ENCODE measurements around the gene FOCAD. TPM values are rescaled to one million over a fixed set of nuclear protein-coding genes. Genes with fewer than 3 reads are reported as not detected.

Gene FOCAD
- total and polyA plus RNA-seq, 7 donors: 7.4 to 51.5 (median 25.5) TPM

- TF ChIP-seq CTCF (IDR thresholded peaks at IDR 0.05) (no peak), POLR2A (IDR thresholded peaks at IDR 0.05) (no peak), POLR2AphosphoS5 (IDR thresholded peaks at IDR 0.05) (no peak), EP300 (IDR thresholded peaks at IDR 0.05) (no peak)
- DNase-seq: no peak
- Histone ChIP-seq H3K4me3 (no peak overlapping the region), H3K27ac (no peak overlapping the region), H3K4me1 (peaks cover 0 to 28% (median 3%) of the 10 kb centered on the region in 4 donors), H3K36me3 (peaks cover 0 to 9% (median 0%) of the 10 kb centered on the region in 4 donors), H3K9me3 (no peaks in the 10 kb centered on the region), H3K27me3 (no peaks in the 10 kb centered on the region)
- WGBS, 2 donors: 18 to 45% methylated on average over 3 of the region's 3 CpGs
- intact Hi-C loops (cut with DNase I): no loop called here
Measured at GRCh38 chr9:20725675-20726074, 41.6 kb downstream of the FOCAD start.

GRCh38 chr9:20726144-20726543 is 42.1 kb downstream of the FOCAD start:
- no peak overlapping the region for H3K27ac ChIP-seq
- H3K27me3 ChIP-seq: no peaks in the 10 kb centered on the region
- intact Hi-C loops (cut with DNase I): no loop called here
- H3K36me3 ChIP-seq: peaks cover 0 to 4% (median 0%) of the 10 kb centered on the region in 4 donors
- peaks cover 0 to 28% (median 3%) of the 10 kb centered on the region in 4 donors for H3K4me1 ChIP-seq
- no peaks in the 10 kb centered on the region for H3K9me3 ChIP-seq
- no peak for DNase-seq
- TF ChIP-seq POLR2A (IDR thresholded peaks at IDR 0.05) (no peak), CTCF (IDR thresholded peaks at IDR 0.05) (no peak), EP300 (IDR thresholded peaks at IDR 0.05) (no peak), POLR2AphosphoS5 (IDR thresholded peaks at IDR 0.05) (no peak)
- 24 to 70% methylated on average over 2 of the region's 2 CpGs for WGBS, 2 donors
- H3K4me3 ChIP-seq: no peak overlapping the region

- Histone ChIP-seq H3K9me3 (no peaks in the 10 kb centered on the region), H3K27ac (no peak overlapping the region), H3K27me3 (no peaks in the 10 kb centered on the region), H3K4me3 (no peak overlapping the region), H3K4me1 (peaks cover 0 to 28% (median 3%) of the 10 kb centered on the region in 4 donors), H3K36me3 (no peaks in the 10 kb centered on the region)
- no peak for TF ChIP-seq POLR2AphosphoS5 (IDR thresholded peaks at IDR 0.05)
- no peak for TF ChIP-seq EP300 (IDR thresholded peaks at IDR 0.05)
- TF ChIP-seq CTCF (IDR thresholded peaks at IDR 0.05): no peak
- TF ChIP-seq POLR2A (IDR thresholded peaks at IDR 0.05): no peak
- DNase-seq: no peak
- intact Hi-C loops (cut with DNase I): no loop called here
Measured at GRCh38 chr9:20728493-20729220, 44.6 kb downstream of the FOCAD start.

- peaks cover 0 to 28% (median 3%) of the 10 kb centered on the region in 4 donors for H3K4me1 ChIP-seq
- H3K4me3 ChIP-seq: no peak overlapping the region
- no peak for DNase-seq
- H3K9me3 ChIP-seq: no peaks in the 10 kb centered on the region
- H3K36me3 ChIP-seq: no peaks in the 10 kb centered on the region
- no peak for TF ChIP-seq EP300 (IDR thresholded peaks at IDR 0.05)
- no peak for TF ChIP-seq POLR2A (IDR thresholded peaks at IDR 0.05)
- TF ChIP-seq POLR2AphosphoS5 (IDR thresholded peaks at IDR 0.05): no peak
- no peak for TF ChIP-seq CTCF (IDR thresholded peaks at IDR 0.05)
- H3K27me3 ChIP-seq: no peaks in the 10 kb centered on the region
- H3K27ac ChIP-seq: no peak overlapping the region
- intact Hi-C loops (cut with DNase I): no loop called here
Measured at GRCh38 chr9:20729523-20729922, 45.5 kb downstream of the FOCAD start.

- no peak overlapping the region for H3K27ac ChIP-seq
- TF ChIP-seq EP300 (IDR thresholded peaks at IDR 0.05): no peak
- TF ChIP-seq POLR2A (IDR thresholded peaks at IDR 0.05): no peak
- TF ChIP-seq CTCF (IDR thresholded peaks at IDR 0.05): no peak
- no peak for TF ChIP-seq POLR2AphosphoS5 (IDR thresholded peaks at IDR 0.05)
- intact Hi-C loops (cut with DNase I): no loop called here
- no peaks in the 10 kb centered on the region for H3K36me3 ChIP-seq
- H3K4me3 ChIP-seq: no peak overlapping the region
- H3K4me1 ChIP-seq: peaks cover 0 to 12% (median 0%) of the 10 kb centered on the region in 4 donors
- DNase-seq: no peak
- no peaks in the 10 kb centered on the region for H3K9me3 ChIP-seq
- 45 to 69% methylated on average over 4 of the region's 4 CpGs for WGBS, 2 donors
- H3K27me3 ChIP-seq: no peaks in the 10 kb centered on the region
Measured at GRCh38 chr9:20732118-20732517, 48.1 kb downstream of the FOCAD start.
